ENCODE data around the gene ZBTB8OS. TPM values are rescaled to one million over a fixed set of nuclear protein-coding genes. Genes with fewer than 3 reads are reported as not detected.

Gene ZBTB8OS
- total RNA-seq, 1 experiment from 2014 or later, result 85.2 TPM

DNA sequence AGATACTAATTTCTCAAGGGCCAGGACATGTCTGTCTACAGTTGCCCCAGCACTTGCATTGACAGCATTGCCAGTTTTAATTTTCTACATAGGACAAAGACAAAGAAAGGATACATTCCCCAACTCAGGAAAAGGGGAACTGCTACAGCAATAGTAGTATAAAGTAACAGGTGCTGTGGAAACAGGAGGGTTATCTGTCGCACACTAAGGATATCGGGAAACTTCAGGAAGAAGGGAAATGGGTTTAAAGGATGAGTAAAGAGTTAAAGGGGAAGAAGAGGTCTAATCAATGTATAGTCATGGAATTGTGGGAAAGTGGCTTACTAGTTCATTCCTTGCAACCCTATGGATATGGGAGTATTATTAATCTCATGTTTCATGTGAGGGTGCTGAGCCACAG lies 36.0 kb upstream of the ZBTB8OS start:
- Histone ChIP-seq H3K27me3 (ENCODE audit: low read length) (no peaks in the 10 kb centered on the region), H3K9ac (ENCODE audit: low read length) (no peak overlapping the region), H3K27ac (ENCODE audit: low read length) (no peak overlapping the region), H3K9me3 (ENCODE audit: low read length) (no peaks in the 10 kb centered on the region), H3K9me2 (replicated peaks; ENCODE audit: low read length) (no peaks in the 10 kb centered on the region), H3K4me2 (ENCODE audit: low read length) (no peak overlapping the region), H4K20me1 (ENCODE audit: low read length) (no peaks in the 10 kb centered on the region), H2AFZ (ENCODE audit: low read length) (no peak overlapping the region), H3K79me2 (ENCODE audit: low read length) (no peaks in the 10 kb centered on the region), H3K36me3 (ENCODE audit: low read depth, low read length) (peaks cover 37% of the 10 kb centered on the region), H3K4me3 (ENCODE audit: low read length) (no peak overlapping the region), H3F3A (ENCODE audit: low read length, unreplicated experiment) (peaks cover 6% of the 10 kb centered on the region), H3K4me1 (ENCODE audit: insufficient read depth, low read length) (no peaks in the 10 kb centered on the region)
- BruUV-seq (replicated peaks), result no TSS peak
- TF ChIP-seq EZH2 (IDR thresholded peaks at IDR 0.05; ENCODE audit: low read length, unreplicated experiment), result no peak
- DNase-seq (no peak), ATAC-seq (no peak)
- ChIA-PET POLR2A (ENCODE audit: unreplicated experiment) (interaction anchor here (0.6 kb wide), 1 partner anchor 282 kb away, joined by 3 read pairs; no protein-coding TSS in a partner anchor), CTCF (no interaction called here)
- intact Hi-C loops (cut with micrococcal nuclease), result no loop called here

DNA sequence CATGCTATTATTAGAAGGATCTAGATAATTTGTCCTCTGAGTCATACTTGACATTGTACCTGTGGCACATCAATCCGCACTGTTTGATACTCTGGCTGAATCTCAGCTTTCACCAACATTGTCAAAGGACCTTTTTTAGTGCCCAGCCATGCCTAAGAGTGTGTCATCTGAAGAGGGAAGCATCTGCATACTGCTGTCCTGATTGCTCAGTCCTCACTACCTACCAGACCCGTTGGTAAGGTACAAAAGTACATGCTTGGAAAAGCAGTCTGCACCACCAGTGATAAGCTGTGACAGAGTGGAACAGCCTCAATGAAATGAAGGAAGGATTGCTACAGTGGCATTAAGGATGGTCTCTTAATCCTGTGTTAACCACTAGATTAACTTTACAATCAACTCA lies 35.1 kb upstream of the ZBTB8OS start:
- no peak overlapping the region for H2AFZ ChIP-seq (ENCODE audit: low read length)
- no peak overlapping the region for H3K9ac ChIP-seq (ENCODE audit: low read length)
- peaks cover 46% of the 10 kb centered on the region for H3K36me3 ChIP-seq (ENCODE audit: low read depth, low read length)
- DNase-seq, result no peak
- no peak for ATAC-seq
- no peak for TF ChIP-seq EZH2 (IDR thresholded peaks at IDR 0.05; ENCODE audit: low read length, unreplicated experiment)
- no peak for TF ChIP-seq CTCF (conservative IDR thresholded peaks at IDR 0.05; ENCODE audit: low read depth, low read length)
- no peaks in the 10 kb centered on the region for H3K27me3 ChIP-seq (ENCODE audit: low read length)
- no peaks in the 10 kb centered on the region for H3K9me3 ChIP-seq (ENCODE audit: low read length)
- intact Hi-C loops (cut with micrococcal nuclease), result no loop called here
- no peak overlapping the region for H3K4me3 ChIP-seq (ENCODE audit: low read length)
- ChIA-PET CTCF (no interaction called here), POLR2A (ENCODE audit: unreplicated experiment) (no interaction called here)
- H3K79me2 ChIP-seq (ENCODE audit: low read length), result no peaks in the 10 kb centered on the region
- H4K20me1 ChIP-seq (ENCODE audit: low read length), result no peaks in the 10 kb centered on the region
- no peak overlapping the region for H3K27ac ChIP-seq (ENCODE audit: low read length)
- H3F3A ChIP-seq (ENCODE audit: low read length, unreplicated experiment), result peaks cover 6% of the 10 kb centered on the region
- no peaks in the 10 kb centered on the region for H3K9me2 ChIP-seq (replicated peaks; ENCODE audit: low read length)
- H3K4me1 ChIP-seq (ENCODE audit: insufficient read depth, low read length), result no peaks in the 10 kb centered on the region
- no TSS peak for BruUV-seq (replicated peaks)
- no peak overlapping the region for H3K4me2 ChIP-seq (ENCODE audit: low read length)

DNA sequence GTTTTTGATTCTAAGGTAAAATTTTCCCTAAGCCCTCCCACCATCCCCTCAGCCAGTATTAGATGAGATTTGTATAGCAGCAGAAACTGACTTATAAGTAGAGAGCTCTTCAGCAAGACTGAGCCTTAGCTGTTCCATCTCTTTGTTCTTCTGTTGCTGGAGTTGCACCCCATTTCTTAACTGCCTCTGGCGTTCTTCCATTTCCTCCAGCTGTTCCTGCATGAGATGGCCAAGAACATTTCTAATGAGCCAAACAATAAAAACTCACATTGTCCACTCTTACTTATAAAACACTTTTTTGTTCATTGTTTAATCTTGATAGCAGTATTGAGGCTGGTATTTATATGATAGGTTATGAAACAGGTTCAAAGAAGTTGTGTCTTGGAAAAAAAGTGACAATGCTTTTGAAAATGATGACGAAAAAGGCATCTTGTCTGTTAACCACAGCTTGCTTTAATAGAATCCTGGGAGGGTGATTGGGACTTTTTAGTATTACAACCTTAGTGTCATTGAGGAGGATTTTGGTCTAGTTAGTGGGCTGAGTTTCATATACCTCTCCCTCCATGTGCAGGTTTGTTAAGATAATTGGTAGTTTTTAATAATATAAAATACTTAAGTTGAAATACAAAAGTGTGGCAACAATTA lies 33.9 kb upstream of the ZBTB8OS start:
- CTCF ChIA-PET, result no interaction called here
- Histone ChIP-seq H3K4me3 (ENCODE audit: low read length) (no peak overlapping the region), H3K4me1 (ENCODE audit: insufficient read depth, low read length) (no peaks in the 10 kb centered on the region), H3K9me3 (ENCODE audit: low read length) (no peaks in the 10 kb centered on the region), H3K79me2 (ENCODE audit: low read length) (no peaks in the 10 kb centered on the region), H3K9me2 (replicated peaks; ENCODE audit: low read length) (no peaks in the 10 kb centered on the region), H3K4me2 (ENCODE audit: low read length) (no peak overlapping the region), H3K36me3 (ENCODE audit: low read depth, low read length) (peaks cover 52% of the 10 kb centered on the region), H3K27ac (ENCODE audit: low read length) (no peak overlapping the region), H3K27me3 (ENCODE audit: low read length) (no peaks in the 10 kb centered on the region), H3K9ac (ENCODE audit: low read length) (no peak overlapping the region), H2AFZ (ENCODE audit: low read length) (no peak overlapping the region), H4K20me1 (ENCODE audit: low read length) (no peaks in the 10 kb centered on the region), H3F3A (ENCODE audit: low read length, unreplicated experiment) (peaks cover 6% of the 10 kb centered on the region)
- DNase-seq (no peak), ATAC-seq (no peak)
- BruUV-seq (replicated peaks), result no TSS peak
- no peak for TF ChIP-seq EZH2 (IDR thresholded peaks at IDR 0.05; ENCODE audit: low read length, unreplicated experiment)
- no peak for TF ChIP-seq EZH2phosphoT487 (IDR thresholded peaks at IDR 0.05; ENCODE audit: borderline replicate concordance, low read length)
- no peak for TF ChIP-seq CTCF (conservative IDR thresholded peaks at IDR 0.05; ENCODE audit: low read depth, low read length)
- intact Hi-C loops (cut with micrococcal nuclease), result no loop called here
- POLR2A ChIA-PET (ENCODE audit: unreplicated experiment), result no interaction called here
